Activated CD4-positive, alpha-beta T cell treated with anti-CD3 and anti-CD28 coated beads, Interleukin-10, Interleukin-2, amounts not matched to agents 100 ng/mL and 50 ng/mL, durations not matched to agents 16 hours and 8 hours (primary cell): Measurements from ENCODE around the gene SFXN5.
"Not testable (repeated sequence)": the region's sequence is repeated elsewhere in the genome, so short reads cannot be mapped to it uniquely, and the experiment has no call there.

Experiments used
- DNase-seq: peaks from one replicate; pipeline ENCODE4 v3.0.0-alpha.2; 2020

The SFXN5 gene

GRCh38 chr2:73101626-73102256 is 30.2 kb upstream of the SFXN5 start:
- no peak for DNase-seq

GRCh38 chr2:73100956-73101355 is 29.4 kb upstream of the SFXN5 start:
- DNase-seq: no peak

- DNase-seq: no peak
Observed at GRCh38 chr2:73099486-73099885, 28.0 kb upstream of the SFXN5 start.

- no peak for DNase-seq
Observed at GRCh38 chr2:73095910-73096309, 24.4 kb upstream of the SFXN5 start.

- DNase-seq: not testable (repeated sequence)
Observed at GRCh38 chr2:73093601-73094218, 22.2 kb upstream of the SFXN5 start.

GRCh38 chr2:73092146-73092783 is 20.8 kb upstream of the SFXN5 start:
- DNase-seq: no peak

GRCh38 chr2:73091696-73092095 is 20.2 kb upstream of the SFXN5 start:
- no peak for DNase-seq

GRCh38 chr2:73091164-73091563 is 19.7 kb upstream of the SFXN5 start:
- no peak for DNase-seq

- no peak for DNase-seq
Observed at GRCh38 chr2:73089270-73090030, 17.9 kb upstream of the SFXN5 start.

- DNase-seq: no peak
Observed at GRCh38 chr2:73088703-73089102, 17.2 kb upstream of the SFXN5 start.

- DNase-seq: no peak
Observed at GRCh38 chr2:73088211-73088610, 16.7 kb upstream of the SFXN5 start.

GRCh38 chr2:73087311-73087710 is 15.8 kb upstream of the SFXN5 start:
- DNase-seq: no peak

GRCh38 chr2:73085691-73086090 is 14.2 kb upstream of the SFXN5 start:
- DNase-seq: peak; percentile 84

- DNase-seq: no peak
Observed at GRCh38 chr2:73084971-73085370, 13.5 kb upstream of the SFXN5 start.

- DNase-seq: no peak
Observed at GRCh38 chr2:73083886-73084800, 12.6 kb upstream of the SFXN5 start.

GRCh38 chr2:73082523-73083410 is 11.3 kb upstream of the SFXN5 start:
- DNase-seq: no peak

- no peak for DNase-seq
Observed at GRCh38 chr2:73081181-73081671, 9.7 kb upstream of the SFXN5 start.

GRCh38 chr2:73080321-73081131 is 9.0 kb upstream of the SFXN5 start:
- DNase-seq: no peak

- no peak for DNase-seq
Observed at GRCh38 chr2:73079636-73080035, 8.1 kb upstream of the SFXN5 start.
